Adrenal gland (tissue), 12 donors: ENCODE results near the gene UGT1A10. TPM values are rescaled to one million over a fixed set of nuclear protein-coding genes. Genes with fewer than 3 reads are reported as not detected.

Experiments used
- DNase-seq, 7 donors: peaks; one replicate each; pipeline ENCODE4 v3.0.0-alpha.2; 2019 to 2020
- H3K27ac ChIP-seq, 5 donors: fragments of 200-600 bp; sonication (generic) in 4 of 5; 1 replicate in 3 of 5; 2 replicates in 2 of 5; pipeline versions ENCODE4 v1.5.1 to v1.8.0; 2016 to 2020; ENCODE audit warnings: mild to moderate bottlenecking in 1 of 5
- H3K27me3 ChIP-seq: fragments of 200-600 bp; 2 replicates; pipeline ENCODE4 v1.8.0; 2021
- H3K36me3 ChIP-seq, 2 donors: fragments of 200-600 bp; replicated peaks in 1 of 2; 1 replicate in 1 of 2; 2 replicates in 1 of 2; pipeline versions ENCODE4 v1.5.1 to v1.8.0; 2018 to 2022
- H3K4me1 ChIP-seq, 2 donors: fragments of 200-600 bp; replicated peaks in 1 of 2; 1 replicate in 1 of 2; 2 replicates in 1 of 2; pipeline versions ENCODE4 v1.5.1 to v1.8.0; 2018 to 2021
- H3K4me3 ChIP-seq, 4 donors: fragments of 200-600 bp; sonication (generic) in 3 of 4; one replicate each; pipeline ENCODE4 v1.5.1; 2016 to 2018
- H3K9me3 ChIP-seq, 3 donors: fragments of 200-600 bp; sonication (generic) in 1 of 3; replicated peaks in 1 of 3; 1 replicate in 2 of 3; 2 replicates in 1 of 3; pipeline versions ENCODE4 v1.5.1 to v1.8.0; 2016 to 2021
- CTCF ChIP-seq, 6 experiments: fragments of 450-650 bp in 4 of 6; fragments of 200-600 bp in 2 of 6; sonication (generic) in 1 of 6; IDR thresholded peaks; 1 replicate in 5 of 6; 2 replicates in 1 of 6; pipeline versions ENCODE4 v1.5.1 to v1.8.0; 2016 to 2021; ENCODE audit warnings: antibody characterized with exemption in 6 of 6, mild to moderate bottlenecking in 2 of 6, moderate library complexity in 1 of 6
- POLR2A ChIP-seq, 2 donors: fragments of 450-650 bp; IDR thresholded peaks; one replicate each; pipeline ENCODE4 v1.6.1; 2017; ENCODE audit warnings: antibody characterized with exemption in 2 of 2, mild to moderate bottlenecking in 2 of 2, moderate library complexity in 1 of 2
- WGBS, 4 donors: extraction: QIAGEN DNeasy Blood & Tissue Kit in 2 of 4; methylation state at CpG; one replicate each; pipeline versions ENCODE4 v1.1.5 to v1.1.7; 2013 to 2017; 5-methylcytosine and 5-hydroxymethylcytosine counted together
- intact Hi-C, 2 donors: fragments of 100-400 bp; cut with DNase I; formaldehyde crosslinking; loops; one replicate each; pipeline versions ENCODE4 v1.14.1 to v1.15.0; 2022 to 2023
- polyA plus RNA-seq, 3 donors: library from polyadenylated mRNA; stranded (reverse); fragments of 200-250 nt in 2 of 3; fragments of 350-450 nt in 1 of 3; fragmentation: Illumina TruSeq in 1 of 3; extraction: RNeasy Lipid Tissue Mini Kit (QIAGEN cat#74804) in 1 of 3; gene quantifications; one replicate each; pipeline ENCODE4 v1.2.3, GENCODE V29; 2013 to 2014
- total RNA-seq, 9 donors: library from RNA; depleted of rRNA in 4 of 9; stranded (reverse); fragments of >200 nt in 4 of 9; fragments of 120-200 nt in 1 of 9; fragmentation: NEBNext Ultra II Directional in 1 of 9; extraction: Animal tissue kit (Norgen Biotek cat#: 25700) in 1 of 9; gene quantifications; one replicate each; pipeline versions ENCODE4 v1.1.0 to v1.2.4, GENCODE V29; 2013 to 2023
- donor health status: healthy with polysubstance abuse.
- donor health status: Bipolar disorder and iron deficiency.
- donor health status: DM: yes; HTN: yes; CAD: no.
- donor health status: DM: no; HTN: no; CAD: no.
- donor health status: DM: no; HTN: no; CAD: no.
- donor health status: DM: yes; HTN: yes; CAD: no.

Gene UGT1A10
- total and polyA plus RNA-seq, 12 donors, result not detected

DNA sequence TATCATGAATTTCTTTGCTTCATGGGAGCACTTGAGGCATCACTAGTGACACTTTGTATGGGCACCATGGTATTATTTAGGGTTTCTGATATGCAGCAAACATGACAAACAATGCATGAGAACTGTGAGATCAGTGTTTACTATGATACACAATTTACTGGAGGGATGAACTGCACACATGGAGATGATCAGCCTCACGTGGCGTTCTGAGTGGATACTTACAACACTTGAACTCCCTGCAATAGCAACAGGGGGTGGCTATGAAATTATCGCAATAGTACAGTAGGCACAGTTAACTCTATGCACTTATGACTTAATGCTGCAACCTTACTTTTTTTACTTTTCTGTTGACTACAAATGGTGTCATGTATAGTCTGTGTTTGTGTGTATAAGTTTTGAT, 37.3 kb upstream of the UGT1A10 start:
- WGBS, 4 donors, result 79 to 85% (median 82%) methylated on average over 3 of the region's 3 CpGs
- intact Hi-C loops, result no loop called here
- no peak for DNase-seq
- no peak overlapping the region for H3K4me3 ChIP-seq
- H3K4me1 ChIP-seq, result no peaks in the 10 kb centered on the region
- no peak for TF ChIP-seq CTCF (IDR thresholded peaks at IDR 0.05)
- no peak for TF ChIP-seq POLR2A (IDR thresholded peaks at IDR 0.05)
- no peaks in the 10 kb centered on the region for H3K36me3 ChIP-seq
- H3K27me3 ChIP-seq, result peaks cover 15% of the 10 kb centered on the region
- no peaks in the 10 kb centered on the region for H3K9me3 ChIP-seq
- no peak overlapping the region for H3K27ac ChIP-seq

- intact Hi-C loops, result no loop called here
- Histone ChIP-seq H3K4me1 (no peaks in the 10 kb centered on the region), H3K9me3 (no peaks in the 10 kb centered on the region), H3K27ac (no peak overlapping the region), H3K27me3 (peaks cover 15% of the 10 kb centered on the region), H3K4me3 (no peak overlapping the region), H3K36me3 (no peaks in the 10 kb centered on the region)
- DNase-seq, result no peak
- TF ChIP-seq CTCF (IDR thresholded peaks at IDR 0.05) (no peak), POLR2A (IDR thresholded peaks at IDR 0.05) (no peak)
- 64 to 79% (median 72%) methylated on average over 2 of the region's 2 CpGs for WGBS, 4 donors
Measured at GRCh38 chr2:233600386-233600785, 35.9 kb upstream of the UGT1A10 start.

- no peaks in the 10 kb centered on the region for H3K36me3 ChIP-seq
- H3K27ac ChIP-seq, result no peak overlapping the region
- no peak for DNase-seq
- TF ChIP-seq CTCF (IDR thresholded peaks at IDR 0.05) (no peak), POLR2A (IDR thresholded peaks at IDR 0.05) (no peak)
- no peaks in the 10 kb centered on the region for H3K9me3 ChIP-seq
- no peaks in the 10 kb centered on the region for H3K4me1 ChIP-seq
- H3K4me3 ChIP-seq, result no peak overlapping the region
- intact Hi-C loops, result no loop called here
- WGBS, 4 donors, result 71 to 90% (median 79%) methylated on average over 1 of the region's 1 CpG
- peaks cover 11% of the 10 kb centered on the region for H3K27me3 ChIP-seq
Measured at GRCh38 chr2:233602076-233602475, 34.2 kb upstream of the UGT1A10 start.

DNA sequence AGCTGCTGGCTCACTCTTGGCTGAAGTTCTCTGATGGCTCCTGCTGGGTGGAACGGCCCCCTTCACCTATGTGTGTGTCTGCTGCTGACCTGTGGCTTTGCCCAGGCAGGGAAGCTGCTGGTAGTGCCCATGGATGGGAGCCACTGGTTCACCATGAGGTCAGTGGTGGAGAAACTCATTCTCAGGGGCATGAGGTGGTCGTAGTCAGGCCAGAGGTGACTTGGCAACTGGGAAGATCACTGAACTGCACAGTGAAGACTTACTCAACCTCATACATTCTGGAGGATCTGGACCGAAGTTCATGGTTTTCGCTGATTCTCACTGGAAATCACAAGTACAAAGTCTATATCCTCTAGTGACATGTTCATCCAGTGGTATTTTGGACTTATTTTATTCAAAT, 32.7 kb upstream of the UGT1A10 start:
- TF ChIP-seq CTCF (IDR thresholded peaks at IDR 0.05) (no peak), POLR2A (IDR thresholded peaks at IDR 0.05) (no peak)
- peaks cover 11% of the 10 kb centered on the region for H3K27me3 ChIP-seq
- intact Hi-C loops, result no loop called here
- no peak overlapping the region for H3K4me3 ChIP-seq
- H3K27ac ChIP-seq, result no peak overlapping the region
- H3K4me1 ChIP-seq, result no peaks in the 10 kb centered on the region
- DNase-seq, result no peak
- WGBS, 4 donors, result 65 to 83% (median 81%) methylated on average over 4 of the region's 4 CpGs
- no peaks in the 10 kb centered on the region for H3K36me3 ChIP-seq
- H3K9me3 ChIP-seq, result no peaks in the 10 kb centered on the region
